Neuronal stem cell (in vitro differentiated cells): Measurements from ENCODE around the gene SPATC1L.
"Not testable (repeated sequence)": the region's sequence is repeated elsewhere in the genome, so short reads cannot be mapped to it uniquely, and the experiment has no call there.

Source experiments
- DNase-seq: peaks from one replicate; pipeline ENCODE4 v3.0.0-alpha.2; 2013; ENCODE audit warnings: low spot score
- H2AFZ ChIP-seq: one replicate; pipeline ENCODE4 v1.6.1; 2013; ENCODE audit warnings: mild to moderate bottlenecking, low read length, inconsistent platforms
- H2AK5ac ChIP-seq: 2 replicates; pipeline ENCODE4 v1.6.1; 2013; ENCODE audit warnings: low read depth, mild to moderate bottlenecking, inconsistent platforms, low read length, moderate library complexity, mixed read lengths
- H2BK120ac ChIP-seq: 2 replicates; pipeline ENCODE4 v1.6.1; 2013; ENCODE audit warnings: low read depth, mild to moderate bottlenecking, inconsistent platforms, low read length, moderate library complexity, mixed read lengths
- H2BK12ac ChIP-seq: one replicate; pipeline ENCODE4 v1.6.1; 2013; ENCODE audit warnings: low read length, inconsistent platforms
- H2BK15ac ChIP-seq: 2 replicates; pipeline ENCODE4 v1.6.1; 2013; ENCODE audit warnings: mild to moderate bottlenecking, low read length, inconsistent platforms, mixed read lengths
- H2BK5ac ChIP-seq: one replicate; pipeline ENCODE4 v1.6.1; 2013; ENCODE audit warnings: inconsistent platforms, mild to moderate bottlenecking, low read length, moderate library complexity
- H3K14ac ChIP-seq: one replicate; pipeline ENCODE4 v1.6.1; 2013; ENCODE audit warnings: low read length, inconsistent platforms
- H3K18ac ChIP-seq: 2 replicates; pipeline ENCODE4 v1.6.1; 2013; ENCODE audit warnings: low read length, inconsistent platforms
- H3K23ac ChIP-seq: 2 replicates; pipeline ENCODE4 v1.6.1; 2013; ENCODE audit warnings: low read depth, mild to moderate bottlenecking, mixed read lengths, low read length, inconsistent platforms; ENCODE audit not compliant: poor library complexity
- H3K27ac ChIP-seq: replicated peaks from 3 replicates; pipeline ENCODE4 v1.5.1; 2013; ENCODE audit warnings: low read length, inconsistent platforms
- H3K27me3 ChIP-seq, 3 experiments: 2 replicates each; pipeline ENCODE4 v1.6.1; 2013; ENCODE audit warnings: low read length in 3 of 3, mild to moderate bottlenecking in 2 of 3, inconsistent platforms in 1 of 3, low read depth in 1 of 3, mixed read lengths in 1 of 3, moderate library complexity in 1 of 3; ENCODE audit not compliant: control insufficient read depth in 3 of 3, insufficient read depth in 3 of 3
- H3K36me3 ChIP-seq, 2 donors: replicated peaks in 1 of 2; 2 replicates each; pipeline ENCODE4 v1.6.1; 2013; ENCODE audit warnings: low read length in 2 of 2; ENCODE audit not compliant: control insufficient read depth in 2 of 2, insufficient read depth in 2 of 2
- H3K4ac ChIP-seq: 2 replicates; pipeline ENCODE4 v1.6.1; 2013; ENCODE audit warnings: inconsistent platforms, mild to moderate bottlenecking, low read length, moderate library complexity
- H3K4me1 ChIP-seq, 2 donors: 1 replicate in 1 of 2; 2 replicates in 1 of 2; pipeline ENCODE4 v1.6.1; 2013; ENCODE audit warnings: low read length in 2 of 2, low read depth in 1 of 2; ENCODE audit not compliant: control insufficient read depth in 2 of 2, insufficient read depth in 1 of 2
- H3K4me2 ChIP-seq: one replicate; pipeline ENCODE4 v1.6.1; 2013; ENCODE audit warnings: mild to moderate bottlenecking, low read length, inconsistent platforms; ENCODE audit not compliant: insufficient read depth, poor library complexity, severe bottlenecking
- H3K4me3 ChIP-seq, 2 donors: 2 replicates each; pipeline ENCODE4 v1.5.1; 2013; ENCODE audit warnings: low read length in 2 of 2, mild to moderate bottlenecking in 2 of 2, inconsistent platforms in 1 of 2, moderate library complexity in 1 of 2
- H3K79me1 ChIP-seq: one replicate; pipeline ENCODE4 v1.6.1; 2013; ENCODE audit warnings: low read depth, mild to moderate bottlenecking, inconsistent platforms, low read length, moderate library complexity
- H3K9ac ChIP-seq: one replicate; pipeline ENCODE4 v1.6.1; 2013; ENCODE audit warnings: mild to moderate bottlenecking, low read depth, low read length, inconsistent platforms; ENCODE audit not compliant: poor library complexity
- H3K9me3 ChIP-seq, 2 donors: replicated peaks in 1 of 2; 2 replicates each; pipeline versions ENCODE3 to v1.6.1; 2013; ENCODE audit warnings: low read length in 2 of 2, mild to moderate bottlenecking in 2 of 2, inconsistent platforms in 1 of 2, low read depth in 1 of 2, mixed read lengths in 1 of 2, moderate library complexity in 1 of 2; ENCODE audit not compliant: control insufficient read depth in 2 of 2, insufficient read depth in 1 of 2
- H4K8ac ChIP-seq: one replicate; pipeline ENCODE4 v1.6.1; 2013; ENCODE audit warnings: low read depth, mild to moderate bottlenecking, inconsistent platforms, low read length, moderate library complexity
- H4K91ac ChIP-seq: one replicate; pipeline ENCODE4 v1.6.1; 2013; ENCODE audit warnings: low read length, low read depth, mild to moderate bottlenecking, inconsistent platforms; ENCODE audit not compliant: poor library complexity
- WGBS, 2 donors: extraction: QIAGEN DNeasy Blood & Tissue Kit; methylation state at CpG; one replicate each; pipeline ENCODE4 v1.1.7; 2013; ENCODE audit warnings: missing lambda C conversion rate in 2 of 2, mixed read lengths in 1 of 2; ENCODE audit not compliant: insufficient read length in 2 of 2, insufficient replicate concordance in 1 of 2; ENCODE audit errors: extremely low coverage in 2 of 2; 5-methylcytosine and 5-hydroxymethylcytosine counted together

The SPATC1L gene

GRCh38 chr21:46170436-46171193 is 13.6 kb downstream of the SPATC1L start:
- not testable (repeated sequence) for H3K27me3 ChIP-seq, H3K79me1 ChIP-seq, H3K4me1 ChIP-seq, H2BK120ac ChIP-seq, H2BK15ac ChIP-seq, H3K4ac ChIP-seq, H3K18ac ChIP-seq, H3K9ac ChIP-seq, H3K36me3 ChIP-seq, H3K4me3 ChIP-seq, H3K4me2 ChIP-seq, H3K27ac ChIP-seq, H4K91ac ChIP-seq, H2BK5ac ChIP-seq, H3K9me3 ChIP-seq, DNase-seq, H2BK12ac ChIP-seq, H3K23ac ChIP-seq, H3K14ac ChIP-seq, H4K8ac ChIP-seq, H2AFZ ChIP-seq, H2AK5ac ChIP-seq
- WGBS, 2 donors: no CpG with 5 or more reads among the region's 1 CpG

GRCh38 chr21:46168659-46169386 is 15.4 kb downstream of the SPATC1L start:
- Histone ChIP-seq H3K4me3 (no peak overlapping the region), H2BK15ac (no peak overlapping the region), H3K4me1 (peaks cover 0 to 4% of the 10 kb centered on the region in 2 donors), H4K8ac (no peak overlapping the region), H3K4me2 (no peak overlapping the region), H2BK120ac (no peak overlapping the region), H2BK12ac (no peak overlapping the region), H3K9me3 (peaks cover 0 to 1% of the 10 kb centered on the region in 2 donors), H3K9ac (no peak overlapping the region), H3K36me3 (no peaks in the 10 kb centered on the region), H3K23ac (no peak overlapping the region), H2AFZ (no peak overlapping the region), H4K91ac (no peak overlapping the region), H3K14ac (no peak overlapping the region), H3K4ac (no peak overlapping the region), H2BK5ac (no peak overlapping the region), H3K27me3 (no peaks in the 10 kb centered on the region), H2AK5ac (no peak overlapping the region), H3K18ac (peak overlapping the region; percentile 57), H3K79me1 (no peaks in the 10 kb centered on the region), H3K27ac (no peak overlapping the region)
- DNase-seq: no peak
- no CpG with 5 or more reads among the region's 8 CpGs for WGBS, 2 donors

GRCh38 chr21:46168238-46168637 is 16.0 kb downstream of the SPATC1L start:
- Histone ChIP-seq H3K79me1 (no peaks in the 10 kb centered on the region), H3K4me3 (no peak overlapping the region), H2BK12ac (no peak overlapping the region), H3K14ac (no peak overlapping the region), H3K27me3 (no peaks in the 10 kb centered on the region), H3K18ac (no peak overlapping the region), H3K23ac (no peak overlapping the region), H2AFZ (no peak overlapping the region), H3K9me3 (peaks cover 0 to 2% of the 10 kb centered on the region in 2 donors), H3K4me1 (peaks cover 0 to 4% of the 10 kb centered on the region in 2 donors), H2BK120ac (no peak overlapping the region), H4K91ac (no peak overlapping the region), H3K4ac (no peak overlapping the region), H3K4me2 (no peak overlapping the region), H2BK15ac (no peak overlapping the region), H3K27ac (no peak overlapping the region), H2BK5ac (peak overlapping the region; percentile 48), H3K9ac (no peak overlapping the region), H2AK5ac (no peak overlapping the region), H4K8ac (no peak overlapping the region), H3K36me3 (no peaks in the 10 kb centered on the region)
- WGBS, 2 donors: no CpG with 5 or more reads among the region's 14 CpGs
- DNase-seq: no peak

GRCh38 chr21:46165098-46165497 is 19.2 kb downstream of the SPATC1L start:
- H3K23ac ChIP-seq: no peak overlapping the region
- H2BK15ac ChIP-seq: no peak overlapping the region
- H3K79me1 ChIP-seq: peaks cover 3% of the 10 kb centered on the region
- H3K4me1 ChIP-seq: no peaks in the 10 kb centered on the region
- H3K9me3 ChIP-seq: peaks cover 3 to 4% of the 10 kb centered on the region in 2 donors
- H2AFZ ChIP-seq: no peak overlapping the region
- no peak overlapping the region for H4K8ac ChIP-seq
- H2AK5ac ChIP-seq: no peak overlapping the region
- no peak overlapping the region for H3K4me2 ChIP-seq
- H2BK120ac ChIP-seq: no peak overlapping the region
- H2BK12ac ChIP-seq: no peak overlapping the region
- H3K4ac ChIP-seq: no peak overlapping the region
- no peak overlapping the region for H3K27ac ChIP-seq
- H3K36me3 ChIP-seq: no peaks in the 10 kb centered on the region
- no peak overlapping the region for H3K18ac ChIP-seq
- H3K14ac ChIP-seq: no peak overlapping the region
- H3K27me3 ChIP-seq: no peaks in the 10 kb centered on the region
- H2BK5ac ChIP-seq: no peak overlapping the region
- no peak for DNase-seq
- H4K91ac ChIP-seq: no peak overlapping the region
- no peak overlapping the region for H3K4me3 ChIP-seq
- no peak overlapping the region for H3K9ac ChIP-seq
